GM18909 (cell line): ENCODE measurements around the gene RNU4-1.
A peak's percentile ranks its signal among the peaks of the same experiment; 100 is the strongest.
"Not testable (repeated sequence)": the region's sequence is repeated elsewhere in the genome, so short reads cannot be mapped to it uniquely, and the experiment has no call there.

Source experiments
- ATAC-seq: cut with Tn5 transposase; IDR thresholded peaks from one replicate; pipeline ENCODE4 v1.9.1; 2021; ENCODE audit warnings: mild to moderate bottlenecking; ENCODE audit not compliant: unreplicated experiment, poor library complexity

Gene RNU4-1

GRCh38 chr12:120259418-120260202 is 33.4 kb downstream of the RNU4-1 start:
- ATAC-seq: no peak

- no peak for ATAC-seq
Measured at GRCh38 chr12:120258323-120258896, 34.6 kb downstream of the RNU4-1 start.

DNA sequence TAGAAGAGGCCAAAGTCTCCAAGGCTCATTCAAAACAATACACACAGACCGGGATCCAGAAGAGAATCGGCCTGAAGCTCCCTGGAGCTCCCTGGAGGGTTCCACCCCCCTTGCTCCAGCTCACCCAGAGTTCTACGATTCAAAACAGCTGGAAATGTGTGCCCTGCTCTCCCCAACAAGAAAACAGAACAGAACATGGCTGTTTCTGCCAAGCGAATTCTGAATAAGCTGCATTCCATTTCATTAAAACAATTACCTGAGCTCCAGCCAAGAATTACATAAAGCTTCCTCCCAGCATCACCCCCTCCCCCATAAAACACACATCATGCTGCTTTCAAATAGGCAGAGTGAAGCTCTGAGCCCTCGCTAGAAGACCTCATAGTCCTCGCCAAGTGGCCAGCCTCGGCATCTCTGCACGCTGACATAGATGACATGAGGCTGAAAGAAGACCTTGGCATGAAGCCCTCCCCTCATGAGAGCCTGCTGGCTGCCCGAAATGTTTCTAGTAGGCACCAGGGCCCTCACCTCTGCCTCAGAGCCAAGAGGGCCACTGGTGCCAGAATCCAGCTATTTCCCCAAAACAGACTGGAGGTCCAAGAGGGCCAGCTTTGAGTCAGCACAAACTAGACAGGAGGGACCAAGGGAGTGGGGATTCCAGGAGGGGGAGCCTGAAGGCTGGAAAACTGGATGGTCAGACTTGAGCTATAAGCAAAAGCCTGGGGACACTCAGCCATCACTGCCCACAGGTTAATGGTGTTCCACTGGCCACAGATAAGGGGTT is 35.8 kb downstream of the RNU4-1 start:
- no peak for ATAC-seq

DNA sequence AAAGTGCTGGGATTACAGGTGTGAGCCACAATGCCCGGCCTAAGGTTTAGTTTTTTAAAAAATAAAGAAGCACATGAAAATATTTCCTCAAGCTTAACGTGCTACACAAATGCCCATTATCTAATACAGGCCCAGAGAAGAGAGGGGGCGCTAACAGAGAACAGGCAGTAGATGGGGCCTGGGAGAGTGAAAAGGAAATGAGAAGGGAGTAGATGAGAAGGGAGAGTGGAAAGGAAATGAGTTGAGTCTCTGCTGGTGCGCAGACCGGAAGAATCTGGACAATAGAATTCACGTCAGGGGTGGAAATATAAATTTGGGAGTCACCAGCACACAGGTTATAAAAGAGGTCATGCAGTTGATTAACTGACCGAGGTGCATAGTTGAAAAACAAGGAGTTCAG is 38.2 kb downstream of the RNU4-1 start:
- no peak for ATAC-seq

DNA sequence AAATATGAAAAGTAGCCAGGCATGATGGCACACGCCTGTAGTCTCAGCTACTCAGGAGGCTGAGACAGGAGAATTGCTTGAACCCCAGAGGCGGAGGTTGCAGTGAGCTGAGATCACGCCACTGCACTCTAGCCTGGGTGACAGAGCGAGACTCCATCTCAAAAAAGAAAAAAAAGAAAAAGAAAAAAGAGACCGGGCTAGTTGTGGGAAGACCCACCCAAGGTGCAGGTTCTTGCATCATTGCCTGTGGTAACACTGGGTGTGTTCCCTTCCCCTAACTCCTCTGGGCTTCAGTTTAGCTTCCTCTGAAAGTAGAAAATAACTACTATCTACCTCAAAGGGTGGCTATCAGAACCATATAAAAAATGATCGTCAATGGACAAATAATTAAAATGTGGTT is 39.7 kb downstream of the RNU4-1 start:
- peak; percentile 44 for ATAC-seq

DNA sequence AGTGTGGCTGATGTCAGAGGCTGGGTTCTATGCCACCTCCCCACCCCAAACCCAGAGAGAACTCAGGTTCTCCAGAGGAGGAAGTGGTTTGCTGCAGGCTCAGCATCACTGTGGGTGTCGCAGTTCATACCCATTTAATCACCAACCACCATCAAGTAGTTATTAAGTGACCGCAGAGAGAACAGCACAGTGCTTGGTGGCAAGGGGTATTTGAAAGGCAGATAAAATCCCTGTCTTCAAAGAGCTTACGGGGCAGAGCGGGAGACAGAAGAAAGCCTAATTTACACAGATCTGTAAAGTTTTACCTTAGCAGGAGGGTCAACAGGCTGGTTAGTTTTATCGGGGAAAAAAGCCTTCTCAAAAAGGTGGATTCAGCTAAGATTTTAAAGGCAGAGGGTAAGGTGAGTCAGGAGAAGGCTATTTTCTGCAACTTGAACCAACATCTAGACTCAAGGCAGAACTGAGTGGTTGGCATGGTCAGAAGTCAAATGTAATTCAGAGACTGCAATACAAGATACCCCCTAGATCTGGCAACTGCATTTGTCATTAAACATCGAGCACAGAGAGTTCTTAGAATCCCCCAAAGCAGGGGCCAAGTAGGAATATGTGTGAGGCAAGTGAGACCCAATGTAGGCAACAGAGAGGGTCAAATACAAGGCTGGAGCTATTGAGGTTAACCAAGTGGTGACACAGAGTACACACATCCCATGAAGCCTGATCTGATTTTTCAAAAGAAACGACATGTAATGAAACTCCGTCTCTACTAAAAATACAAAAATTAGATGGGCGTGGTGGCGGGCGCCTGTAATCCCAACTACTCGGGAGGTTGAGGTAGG is 40.7 kb downstream of the RNU4-1 start:
- no peak for ATAC-seq

GRCh38 chr12:120251364-120252070 is 41.5 kb downstream of the RNU4-1 start:
- ATAC-seq: not testable (repeated sequence)

DNA sequence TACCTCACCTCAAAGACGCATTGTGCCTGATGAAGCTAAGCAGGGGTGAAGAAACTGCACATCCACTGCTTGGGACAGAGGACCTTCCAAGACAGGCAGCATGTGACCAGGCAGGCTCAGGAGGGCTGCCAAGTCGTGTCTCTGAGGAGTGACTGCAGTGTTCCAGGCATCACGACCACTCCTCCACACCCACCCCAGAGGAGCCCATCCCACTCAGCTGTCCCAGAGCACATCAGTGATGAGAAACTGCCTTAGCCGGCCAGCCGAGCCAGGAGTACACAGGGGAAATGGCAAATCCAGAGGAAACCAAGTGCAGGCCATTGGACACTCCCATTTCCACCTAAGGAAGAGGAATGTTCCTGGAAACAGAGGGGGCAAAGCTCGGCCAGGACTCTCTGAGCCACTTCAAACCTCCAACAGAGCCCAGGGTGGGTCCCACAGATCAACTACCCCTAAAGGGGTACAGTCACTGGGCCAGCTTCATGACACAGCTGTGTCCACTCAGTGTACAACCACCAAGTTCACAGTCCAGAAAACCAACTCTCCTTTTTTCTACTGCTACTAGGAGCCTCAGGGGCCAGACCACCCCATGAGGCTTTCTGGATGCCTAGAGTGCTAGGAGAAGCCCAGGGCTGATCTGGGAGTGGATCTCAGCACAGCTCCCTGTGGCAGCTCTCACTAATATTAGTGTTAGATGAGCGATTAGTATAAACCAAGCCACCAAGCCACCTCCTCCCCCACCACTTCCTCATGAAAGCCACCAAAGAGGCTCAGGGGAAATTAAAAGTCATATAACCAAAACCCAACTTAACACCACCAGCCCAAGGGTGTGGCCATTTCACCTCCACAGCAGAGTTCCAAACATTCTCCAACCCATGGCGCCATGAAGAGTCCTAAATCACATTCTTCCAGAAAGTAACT is 42.9 kb downstream of the RNU4-1 start:
- no peak for ATAC-seq

- no peak for ATAC-seq
Measured at GRCh38 chr12:120249266-120249874, 43.7 kb downstream of the RNU4-1 start.

- no peak for ATAC-seq
Measured at GRCh38 chr12:120247621-120248030, 45.4 kb downstream of the RNU4-1 start.

DNA sequence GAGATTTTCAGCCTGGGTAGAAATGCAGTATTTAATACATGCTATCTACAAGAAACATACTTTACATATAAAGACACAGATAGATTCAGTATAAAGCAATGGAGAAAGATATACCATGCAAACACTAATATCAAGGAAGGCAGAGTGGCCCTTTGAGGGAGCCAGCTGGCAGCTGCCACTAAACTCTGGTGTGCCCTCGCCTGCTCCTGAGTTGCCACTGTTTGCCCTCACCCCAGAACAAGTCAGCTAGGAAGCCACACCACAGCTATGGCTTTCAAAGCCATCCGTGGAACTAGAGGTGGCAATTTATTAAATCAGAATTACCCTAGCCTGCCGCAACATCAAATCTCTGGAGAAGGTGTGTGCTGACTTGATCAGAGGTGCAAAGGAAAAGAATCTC is 45.9 kb downstream of the RNU4-1 start:
- no peak for ATAC-seq

GRCh38 chr12:120246705-120247104 is 46.3 kb downstream of the RNU4-1 start:
- ATAC-seq: not testable (repeated sequence)
